HG02588 (cell line): ENCODE measurements around the gene FDXR.
"Not testable (repeated sequence)": the region's sequence is repeated elsewhere in the genome, so short reads cannot be mapped to it uniquely, and the experiment has no call there.

Experiments used
- ATAC-seq: cut with Tn5 transposase; IDR thresholded peaks from one replicate; pipeline ENCODE4 v1.9.1; 2021; ENCODE audit warnings: mild to moderate bottlenecking, moderate library complexity; ENCODE audit not compliant: unreplicated experiment

Gene FDXR

GRCh38 chr17:74873874-74874614 lies 1.2 kb upstream of the FDXR start:
- no peak for ATAC-seq

- peak; percentile 86 for ATAC-seq
These were observed 461 bp upstream of the FDXR start for GRCh38 chr17:74873037-74873873.

GRCh38 chr17:74871356-74872076 lies 1.3 kb downstream of the FDXR start:
- ATAC-seq = no peak

- ATAC-seq = no peak
These were observed 2.3 kb downstream of the FDXR start for GRCh38 chr17:74870512-74870911.

GRCh38 chr17:74870028-74870427 lies 2.8 kb downstream of the FDXR start:
- not testable (repeated sequence) for ATAC-seq

- ATAC-seq = no peak
These were observed 3.9 kb downstream of the FDXR start for GRCh38 chr17:74868908-74869255.

- no peak for ATAC-seq
These were observed 4.4 kb downstream of the FDXR start for GRCh38 chr17:74868251-74868907.

- no peak for ATAC-seq
These were observed 6.5 kb downstream of the FDXR start for GRCh38 chr17:74866198-74866835.

GRCh38 chr17:74865504-74866197 lies 7.1 kb downstream of the FDXR start:
- no peak for ATAC-seq

- ATAC-seq = no peak
These were observed 7.9 kb downstream of the FDXR start for GRCh38 chr17:74864866-74865395.

GRCh38 chr17:74864297-74864865 lies 8.4 kb downstream of the FDXR start:
- no peak for ATAC-seq

GRCh38 chr17:74863420-74864296 lies 9.1 kb downstream of the FDXR start:
- no peak for ATAC-seq

GRCh38 chr17:74862919-74863318 lies 9.9 kb downstream of the FDXR start:
- no peak for ATAC-seq

- ATAC-seq = no peak
These were observed 10.5 kb downstream of the FDXR start for GRCh38 chr17:74862108-74862901.

- no peak for ATAC-seq
These were observed 11.1 kb downstream of the FDXR start for GRCh38 chr17:74861662-74862107.

- ATAC-seq = no peak
These were observed 11.7 kb downstream of the FDXR start for GRCh38 chr17:74860872-74861661.
